Gastroesophageal sphincter (tissue), 3 donors: ENCODE data around the gene RIMOC1.

ENCODE experiments used
- EP300 ChIP-seq: sonication (generic); formaldehyde crosslinking; IDR thresholded peaks from one replicate; pipeline ENCODE4 v1.6.1; 2017; ENCODE audit warnings: antibody characterized with exemption, mild to moderate bottlenecking
- POLR2A ChIP-seq, 2 donors: fragments of 450-650 bp; IDR thresholded peaks; one replicate each; pipeline ENCODE4 v1.6.1; 2017; ENCODE audit warnings: antibody characterized with exemption in 2 of 2, mild to moderate bottlenecking in 2 of 2, moderate library complexity in 1 of 2
- POLR2AphosphoS5 ChIP-seq: sonication (generic); formaldehyde crosslinking; IDR thresholded peaks from one replicate; pipeline ENCODE4 v1.6.1; 2017; ENCODE audit warnings: antibody characterized with exemption
- TF ChIP-seq, protein P1 (sequence below), 4 experiments: fragments of 200-600 bp in 2 of 4; fragments of 450-650 bp in 2 of 4; sonication (generic) in 1 of 4; IDR thresholded peaks; one replicate each; pipeline ENCODE4 v1.5.1; 2017 to 2019; ENCODE audit warnings: antibody characterized with exemption in 4 of 4, mild to moderate bottlenecking in 2 of 4, moderate library complexity in 2 of 4

DNA sequence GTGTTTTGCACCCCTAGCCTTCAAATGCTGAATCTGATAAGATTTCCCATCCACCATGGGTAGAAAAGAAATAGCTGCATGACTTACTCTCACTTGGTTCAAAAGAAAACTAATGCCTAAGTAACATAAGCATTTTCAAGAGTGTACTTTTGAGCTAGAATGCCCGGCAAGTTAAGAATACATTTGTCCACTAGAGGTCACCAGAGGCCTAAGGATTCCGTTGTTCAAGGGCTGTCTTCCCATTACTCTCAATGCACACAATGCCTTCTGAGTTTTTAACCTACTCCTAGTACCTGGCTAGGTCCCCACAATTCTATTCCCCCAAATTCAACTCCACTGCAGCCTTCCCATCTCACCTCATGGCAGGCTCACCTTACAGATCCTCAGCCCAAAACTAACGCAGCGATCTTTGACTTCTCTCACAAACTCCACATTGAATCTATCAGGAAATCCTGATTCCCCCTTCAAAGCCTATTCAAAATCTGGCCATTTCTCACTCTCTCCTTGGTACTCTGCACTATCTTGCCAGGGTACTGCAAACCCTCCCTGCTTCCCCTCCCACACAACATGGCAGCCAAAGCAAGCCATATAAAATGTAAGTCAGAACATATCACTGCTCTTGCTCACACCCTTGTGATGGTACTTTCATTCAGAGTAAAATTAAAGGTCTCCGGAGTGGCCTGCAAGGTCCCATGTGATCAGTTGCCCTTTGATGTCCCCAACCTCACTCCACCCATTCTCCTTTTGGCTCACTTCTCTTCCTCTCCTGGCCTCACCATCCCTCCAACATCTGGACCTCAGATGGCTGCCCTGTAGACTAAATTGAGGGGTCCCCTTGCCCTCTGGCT is 47.3 kb upstream of the RIMOC1 start:
- TF ChIP-seq, protein P1, sequence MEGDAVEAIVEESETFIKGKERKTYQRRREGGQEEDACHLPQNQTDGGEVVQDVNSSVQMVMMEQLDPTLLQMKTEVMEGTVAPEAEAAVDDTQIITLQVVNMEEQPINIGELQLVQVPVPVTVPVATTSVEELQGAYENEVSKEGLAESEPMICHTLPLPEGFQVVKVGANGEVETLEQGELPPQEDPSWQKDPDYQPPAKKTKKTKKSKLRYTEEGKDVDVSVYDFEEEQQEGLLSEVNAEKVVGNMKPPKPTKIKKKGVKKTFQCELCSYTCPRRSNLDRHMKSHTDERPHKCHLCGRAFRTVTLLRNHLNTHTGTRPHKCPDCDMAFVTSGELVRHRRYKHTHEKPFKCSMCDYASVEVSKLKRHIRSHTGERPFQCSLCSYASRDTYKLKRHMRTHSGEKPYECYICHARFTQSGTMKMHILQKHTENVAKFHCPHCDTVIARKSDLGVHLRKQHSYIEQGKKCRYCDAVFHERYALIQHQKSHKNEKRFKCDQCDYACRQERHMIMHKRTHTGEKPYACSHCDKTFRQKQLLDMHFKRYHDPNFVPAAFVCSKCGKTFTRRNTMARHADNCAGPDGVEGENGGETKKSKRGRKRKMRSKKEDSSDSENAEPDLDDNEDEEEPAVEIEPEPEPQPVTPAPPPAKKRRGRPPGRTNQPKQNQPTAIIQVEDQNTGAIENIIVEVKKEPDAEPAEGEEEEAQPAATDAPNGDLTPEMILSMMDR (IDR thresholded peaks at IDR 0.05) = peak; percentile 55 to 81 (median 69)
- no peak for TF ChIP-seq POLR2A (IDR thresholded peaks at IDR 0.05)
- no peak for TF ChIP-seq EP300
- TF ChIP-seq POLR2AphosphoS5 = no peak
